Neural progenitor cell (in vitro differentiated cells): ENCODE data around the gene SRRM2. TPM values are rescaled to one million over a fixed set of nuclear protein-coding genes. Genes with fewer than 3 reads are reported as not detected.
A peak's percentile ranks its signal among the peaks of the same experiment; 100 is the strongest.

Experiments
- DNase-seq: peaks from one replicate; pipeline ENCODE4 v3.0.0-alpha.2; 2016; ENCODE audit warnings: low spot score
- H2AFZ ChIP-seq: fragments of 200-600 bp; sonication (generic); replicated peaks from 2 replicates; pipeline ENCODE4 v1.6.1; 2016; ENCODE audit warnings: antibody characterized with exemption
- H3F3A ChIP-seq: fragments of 200-600 bp; sonication (generic); 2 replicates; pipeline ENCODE4 v1.6.1; 2016; ENCODE audit warnings: antibody characterized with exemption, low read depth
- H3K27ac ChIP-seq: fragments of 200-600 bp; sonication (generic); 2 replicates; pipeline ENCODE4 v1.5.1; 2016; ENCODE audit warnings: mild to moderate bottlenecking
- H3K27me3 ChIP-seq: fragments of 200-600 bp; sonication (generic); 2 replicates; pipeline ENCODE4 v1.6.1; 2016; ENCODE audit warnings: mild to moderate bottlenecking, moderate library complexity
- H3K36me3 ChIP-seq: fragments of 200-600 bp; sonication (generic); 2 replicates; pipeline ENCODE4 v1.5.1; 2016
- H3K4me1 ChIP-seq: fragments of 200-600 bp; sonication (generic); 2 replicates; pipeline ENCODE4 v1.6.1; 2016; ENCODE audit warnings: mixed run types
- H3K4me2 ChIP-seq: fragments of 200-600 bp; sonication (generic); 2 replicates; pipeline ENCODE4 v1.6.1; 2016
- H3K4me3 ChIP-seq: fragments of 200-600 bp; sonication (generic); 2 replicates; pipeline ENCODE4 v1.5.1; 2016
- H3K79me2 ChIP-seq: fragments of 200-600 bp; sonication (generic); 2 replicates; pipeline ENCODE4 v1.6.1; 2016; ENCODE audit warnings: low read depth
- H3K9ac ChIP-seq: fragments of 200-600 bp; sonication (generic); 2 replicates; pipeline ENCODE4 v1.6.1; 2016
- H3K9me3 ChIP-seq: fragments of 200-600 bp; sonication (generic); 2 replicates; pipeline ENCODE4 v1.5.1; 2016; ENCODE audit warnings: low read depth
- H4K20me1 ChIP-seq: fragments of 200-600 bp; sonication (generic); 2 replicates; pipeline ENCODE4 v1.6.1; 2016; ENCODE audit warnings: low read depth
- H3K27ac Mint-ChIP-seq: 3 replicates; pipeline ENCODE4 v1.8.0; 2021; ENCODE audit warnings: mixed read lengths
- H3K27me3 Mint-ChIP-seq: 2 replicates; pipeline ENCODE4 v1.8.0; 2022; ENCODE audit warnings: low read depth, mild to moderate bottlenecking, inconsistent platforms, moderate library complexity, mixed read lengths; ENCODE audit not compliant: insufficient read depth
- H3K36me3 Mint-ChIP-seq: 3 replicates; pipeline ENCODE4 v1.8.0; 2021; ENCODE audit warnings: mixed read lengths
- H3K4me1 Mint-ChIP-seq: 3 replicates; pipeline ENCODE4 v1.8.0; 2021; ENCODE audit warnings: mixed read lengths
- H3K4me3 Mint-ChIP-seq: 3 replicates; pipeline ENCODE4 v1.8.0; 2021; ENCODE audit warnings: mild to moderate bottlenecking, moderate library complexity, mixed read lengths
- H3K9me3 Mint-ChIP-seq: 3 replicates; pipeline ENCODE4 v1.8.0; 2020; ENCODE audit warnings: mixed read lengths
- CTCF ChIP-seq: fragments of 200-600 bp; sonication (generic); IDR thresholded peaks from 2 replicates; pipeline ENCODE4 v1.5.1; 2017; ENCODE audit warnings: antibody characterized with exemption, mild to moderate bottlenecking
- EZH2 ChIP-seq: fragments of 200-600 bp; sonication (generic); IDR thresholded peaks from 2 replicates; pipeline ENCODE4 v1.6.1; 2017; ENCODE audit warnings: antibody characterized with exemption, mild to moderate bottlenecking, moderate library complexity
- EZH2phosphoT487 ChIP-seq: fragments of 200-600 bp; sonication (generic); IDR thresholded peaks from 2 replicates; pipeline ENCODE4 v1.6.1; 2017; ENCODE audit warnings: antibody characterized with exemption
- total RNA-seq: library from RNA; depleted of rRNA; stranded (reverse); fragments of >200 nt; gene quantifications from 2 replicates; pipeline ENCODE4 v1.2.3, GENCODE V29; 2015; ENCODE audit warnings: low replicate concordance

Gene SRRM2
- total RNA-seq, result 82.3 and 119 TPM in 2 replicates

GRCh38 chr16:2752035-2752849 lies at the start of gene SRRM2:
SRRM2 (plus strand) TSS chr16:2752638; CDS start chr16:2756365, 3,727 bp downstream.
- no peaks in the 10 kb centered on the region for H3K36me3 ChIP-seq
- no peak for TF ChIP-seq EZH2phosphoT487
- TF ChIP-seq CTCF, result no peak
- TF ChIP-seq EZH2, result peak; percentile 53
- Mint-ChIP-seq H3K27ac (peak within 1 kb of the TSS; percentile 99), H3K4me1 (peaks cover 39% of the 10 kb centered on the region), H3K4me3 (peak within 1 kb of the TSS; percentile 94), H3K36me3 (peaks cover 29% of the 10 kb centered on the region), H3K27me3 (peaks cover 14% of the 10 kb centered on the region), H3K9me3 (no peaks in the 10 kb centered on the region)
- H3K4me1 ChIP-seq, result peaks cover 23% of the 10 kb centered on the region
- no peaks in the 10 kb centered on the region for H3K27me3 ChIP-seq
- H2AFZ ChIP-seq, result peak within 1 kb of the TSS; percentile 92
- peaks cover 65% of the 10 kb centered on the region for H3K79me2 ChIP-seq
- peaks cover 33% of the 10 kb centered on the region for H3F3A ChIP-seq
- no peaks in the 10 kb centered on the region for H3K9me3 ChIP-seq
- peaks cover 44% of the 10 kb centered on the region for H4K20me1 ChIP-seq
- peak within 1 kb of the TSS; percentile 97 for H3K27ac ChIP-seq
- peak; percentile 98 for DNase-seq
- H3K9ac ChIP-seq, result peak within 1 kb of the TSS; percentile 90
- peak within 1 kb of the TSS; percentile 71 for H3K4me3 ChIP-seq
- peak within 1 kb of the TSS; percentile 83 for H3K4me2 ChIP-seq

- no peaks in the 10 kb centered on the region for H3K27me3 ChIP-seq
- H3K36me3 ChIP-seq, result no peaks in the 10 kb centered on the region
- no peaks in the 10 kb centered on the region for H3K79me2 ChIP-seq
- Mint-ChIP-seq H3K4me3 (no peak overlapping the region), H3K27ac (no peak overlapping the region), H3K9me3 (no peaks in the 10 kb centered on the region), H3K27me3 (no peaks in the 10 kb centered on the region), H3K4me1 (no peaks in the 10 kb centered on the region), H3K36me3 (no peaks in the 10 kb centered on the region)
- DNase-seq, result no peak
- H3F3A ChIP-seq, result no peaks in the 10 kb centered on the region
- no peak overlapping the region for H3K4me2 ChIP-seq
- TF ChIP-seq EZH2, result no peak
- no peak for TF ChIP-seq EZH2phosphoT487
- H4K20me1 ChIP-seq, result no peaks in the 10 kb centered on the region
- no peak overlapping the region for H2AFZ ChIP-seq
- H3K4me1 ChIP-seq, result no peaks in the 10 kb centered on the region
- H3K4me3 ChIP-seq, result no peak overlapping the region
- no peak overlapping the region for H3K9ac ChIP-seq
- no peak overlapping the region for H3K27ac ChIP-seq
- no peaks in the 10 kb centered on the region for H3K9me3 ChIP-seq
Measured at GRCh38 chr16:2702871-2703745, 49.3 kb upstream of the SRRM2 start.

- no peak for DNase-seq
- Mint-ChIP-seq H3K27ac (no peak overlapping the region), H3K27me3 (no peaks in the 10 kb centered on the region), H3K4me1 (no peaks in the 10 kb centered on the region), H3K36me3 (no peaks in the 10 kb centered on the region), H3K9me3 (no peaks in the 10 kb centered on the region), H3K4me3 (no peak overlapping the region)
- Histone ChIP-seq H3K4me3 (no peak overlapping the region), H3K4me2 (no peak overlapping the region), H3K27ac (no peak overlapping the region), H3K9ac (no peak overlapping the region), H3K4me1 (no peaks in the 10 kb centered on the region), H3K27me3 (no peaks in the 10 kb centered on the region), H3F3A (no peaks in the 10 kb centered on the region), H3K36me3 (no peaks in the 10 kb centered on the region), H3K79me2 (no peaks in the 10 kb centered on the region), H2AFZ (no peak overlapping the region), H3K9me3 (no peaks in the 10 kb centered on the region), H4K20me1 (no peaks in the 10 kb centered on the region)
- no peak for TF ChIP-seq CTCF
- TF ChIP-seq EZH2phosphoT487, result no peak
- TF ChIP-seq EZH2, result no peak
Measured at GRCh38 chr16:2704166-2704982, 48.1 kb upstream of the SRRM2 start.
